Measurements from ENCODE around the gene MAX. TPM values are rescaled to one million over a fixed set of nuclear protein-coding genes. Genes with fewer than 3 reads are reported as not detected.

MAX gene
- total RNA-seq, 1 experiment from 2014 or later: 68.9 TPM

GRCh38 chr14:65110525-65110924 lies 8.2 kb upstream of the MAX start:
- ATAC-seq (no peak), DNase-seq (no peak)
- H3K79me2 ChIP-seq (ENCODE audit: low read length): no peaks in the 10 kb centered on the region
- H3F3A ChIP-seq (ENCODE audit: low read length, unreplicated experiment): no peaks in the 10 kb centered on the region
- no peaks in the 10 kb centered on the region for H3K4me1 ChIP-seq (ENCODE audit: insufficient read depth, low read length)
- H3K4me3 ChIP-seq (ENCODE audit: low read length): no peak overlapping the region
- H3K9me3 ChIP-seq (ENCODE audit: low read length): no peaks in the 10 kb centered on the region
- H3K9me2 ChIP-seq (replicated peaks; ENCODE audit: low read length): no peaks in the 10 kb centered on the region
- POLR2A ChIA-PET (ENCODE audit: unreplicated experiment): no interaction called here
- no peak overlapping the region for H3K27ac ChIP-seq (ENCODE audit: low read length)
- no peak overlapping the region for H3K4me2 ChIP-seq (ENCODE audit: low read length)
- H3K36me3 ChIP-seq (ENCODE audit: low read depth, low read length): no peaks in the 10 kb centered on the region
- TF ChIP-seq EZH2 (IDR thresholded peaks at IDR 0.05; ENCODE audit: low read length, unreplicated experiment) (no peak), EZH2phosphoT487 (IDR thresholded peaks at IDR 0.05; ENCODE audit: borderline replicate concordance, low read length) (no peak), CTCF (conservative IDR thresholded peaks at IDR 0.05; ENCODE audit: low read depth, low read length) (no peak)
- intact Hi-C loops (cut with micrococcal nuclease): no loop called here
- H3K27me3 ChIP-seq (ENCODE audit: low read length): no peaks in the 10 kb centered on the region
- H3K9ac ChIP-seq (ENCODE audit: low read length): no peak overlapping the region
- CTCF ChIA-PET: no interaction called here
- H4K20me1 ChIP-seq (ENCODE audit: low read length): no peaks in the 10 kb centered on the region
- no peak overlapping the region for H2AFZ ChIP-seq (ENCODE audit: low read length)
- BruUV-seq (replicated peaks): no TSS peak

- Histone ChIP-seq H3K79me2 (ENCODE audit: low read length) (no peaks in the 10 kb centered on the region), H3K4me3 (ENCODE audit: low read length) (no peak overlapping the region), H3K9me3 (ENCODE audit: low read length) (no peaks in the 10 kb centered on the region), H2AFZ (ENCODE audit: low read length) (no peak overlapping the region), H4K20me1 (ENCODE audit: low read length) (no peaks in the 10 kb centered on the region), H3K4me1 (ENCODE audit: insufficient read depth, low read length) (no peaks in the 10 kb centered on the region), H3K9me2 (replicated peaks; ENCODE audit: low read length) (no peaks in the 10 kb centered on the region), H3F3A (ENCODE audit: low read length, unreplicated experiment) (no peaks in the 10 kb centered on the region), H3K27ac (ENCODE audit: low read length) (no peak overlapping the region), H3K36me3 (ENCODE audit: low read depth, low read length) (no peaks in the 10 kb centered on the region), H3K4me2 (ENCODE audit: low read length) (no peak overlapping the region), H3K9ac (ENCODE audit: low read length) (no peak overlapping the region), H3K27me3 (ENCODE audit: low read length) (no peaks in the 10 kb centered on the region)
- ChIA-PET POLR2A (ENCODE audit: unreplicated experiment) (interaction anchor here (0.5 kb wide), 1 partner anchor 288 kb away, joined by 5 read pairs; no protein-coding TSS in a partner anchor), CTCF (no interaction called here)
- BruUV-seq (replicated peaks): no TSS peak
- intact Hi-C loops (cut with micrococcal nuclease): no loop called here
- TF ChIP-seq EZH2 (IDR thresholded peaks at IDR 0.05; ENCODE audit: low read length, unreplicated experiment) (no peak), CTCF (conservative IDR thresholded peaks at IDR 0.05; ENCODE audit: low read depth, low read length) (no peak), EZH2phosphoT487 (IDR thresholded peaks at IDR 0.05; ENCODE audit: borderline replicate concordance, low read length) (no peak)
- DNase-seq (no peak), ATAC-seq (no peak)
Measured at GRCh38 chr14:65109357-65109756, 7.0 kb upstream of the MAX start.

- ChIA-PET CTCF (no interaction called here), POLR2A (ENCODE audit: unreplicated experiment) (no interaction called here)
- ATAC-seq: no peak
- intact Hi-C loops (cut with micrococcal nuclease): no loop called here
- H3K79me2 ChIP-seq (ENCODE audit: low read length): no peaks in the 10 kb centered on the region
- no peak overlapping the region for H3K9ac ChIP-seq (ENCODE audit: low read length)
- H3K4me1 ChIP-seq (ENCODE audit: insufficient read depth, low read length): peaks cover 6% of the 10 kb centered on the region
- H2AFZ ChIP-seq (ENCODE audit: low read length): no peak overlapping the region
- no peak for TF ChIP-seq EZH2phosphoT487 (IDR thresholded peaks at IDR 0.05; ENCODE audit: borderline replicate concordance, low read length)
- TF ChIP-seq CTCF (conservative IDR thresholded peaks at IDR 0.05; ENCODE audit: low read depth, low read length): no peak
- TF ChIP-seq EZH2 (IDR thresholded peaks at IDR 0.05; ENCODE audit: low read length, unreplicated experiment): no peak
- no peaks in the 10 kb centered on the region for H3K9me3 ChIP-seq (ENCODE audit: low read length)
- H3K9me2 ChIP-seq (replicated peaks; ENCODE audit: low read length): no peaks in the 10 kb centered on the region
- H3F3A ChIP-seq (ENCODE audit: low read length, unreplicated experiment): no peaks in the 10 kb centered on the region
- no peak overlapping the region for H3K4me2 ChIP-seq (ENCODE audit: low read length)
- no peak for DNase-seq
- H3K36me3 ChIP-seq (ENCODE audit: low read depth, low read length): no peaks in the 10 kb centered on the region
- BruUV-seq (replicated peaks): no TSS peak
- no peak overlapping the region for H3K27ac ChIP-seq (ENCODE audit: low read length)
- H3K4me3 ChIP-seq (ENCODE audit: low read length): no peak overlapping the region
- no peaks in the 10 kb centered on the region for H3K27me3 ChIP-seq (ENCODE audit: low read length)
- no peaks in the 10 kb centered on the region for H4K20me1 ChIP-seq (ENCODE audit: low read length)
Measured at GRCh38 chr14:65107200-65107599, 4.9 kb upstream of the MAX start.
